ENCODE data around the gene PRKCZ. TPM values are rescaled to one million over a fixed set of nuclear protein-coding genes. Genes with fewer than 3 reads are reported as not detected.

The PRKCZ gene
- total RNA-seq, 1 donor from 2014 or later: 1.3 TPM

DNA sequence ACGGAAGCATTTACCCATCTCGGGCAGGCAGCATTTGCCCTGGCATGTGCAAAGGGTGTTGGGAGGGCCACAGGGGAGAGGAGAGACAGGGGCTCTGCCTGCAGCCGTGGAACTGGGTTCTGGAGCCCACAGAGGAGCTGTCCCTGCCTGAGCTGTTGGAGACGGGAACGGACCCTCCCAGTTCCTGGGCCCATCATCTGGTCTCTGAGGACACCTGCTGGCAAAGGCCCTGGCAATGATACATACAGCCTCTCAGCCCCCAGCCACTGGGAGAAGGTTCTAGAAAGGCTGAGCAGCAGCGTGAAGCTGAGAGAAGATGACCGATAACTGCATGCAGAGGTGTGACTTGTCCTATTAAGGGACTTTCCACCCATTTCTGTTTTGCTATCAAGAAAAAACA is 113.0 kb downstream of the PRKCZ start:
- Histone ChIP-seq H3K27me3 (no peaks in the 10 kb centered on the region), H3K27ac (no peak overlapping the region), H3K36me3 (no peaks in the 10 kb centered on the region), H3K4me3 (no peak overlapping the region), H3K9me3 (no peaks in the 10 kb centered on the region), H3K4me1 (no peaks in the 10 kb centered on the region)
- TF ChIP-seq, protein P1, sequence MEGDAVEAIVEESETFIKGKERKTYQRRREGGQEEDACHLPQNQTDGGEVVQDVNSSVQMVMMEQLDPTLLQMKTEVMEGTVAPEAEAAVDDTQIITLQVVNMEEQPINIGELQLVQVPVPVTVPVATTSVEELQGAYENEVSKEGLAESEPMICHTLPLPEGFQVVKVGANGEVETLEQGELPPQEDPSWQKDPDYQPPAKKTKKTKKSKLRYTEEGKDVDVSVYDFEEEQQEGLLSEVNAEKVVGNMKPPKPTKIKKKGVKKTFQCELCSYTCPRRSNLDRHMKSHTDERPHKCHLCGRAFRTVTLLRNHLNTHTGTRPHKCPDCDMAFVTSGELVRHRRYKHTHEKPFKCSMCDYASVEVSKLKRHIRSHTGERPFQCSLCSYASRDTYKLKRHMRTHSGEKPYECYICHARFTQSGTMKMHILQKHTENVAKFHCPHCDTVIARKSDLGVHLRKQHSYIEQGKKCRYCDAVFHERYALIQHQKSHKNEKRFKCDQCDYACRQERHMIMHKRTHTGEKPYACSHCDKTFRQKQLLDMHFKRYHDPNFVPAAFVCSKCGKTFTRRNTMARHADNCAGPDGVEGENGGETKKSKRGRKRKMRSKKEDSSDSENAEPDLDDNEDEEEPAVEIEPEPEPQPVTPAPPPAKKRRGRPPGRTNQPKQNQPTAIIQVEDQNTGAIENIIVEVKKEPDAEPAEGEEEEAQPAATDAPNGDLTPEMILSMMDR (IDR thresholded peaks at IDR 0.05): no peak
- no peak for DNase-seq (ENCODE audit: low spot score in 2 of 2)
- intact Hi-C loops (cut with DNase I): no loop called here

DNA sequence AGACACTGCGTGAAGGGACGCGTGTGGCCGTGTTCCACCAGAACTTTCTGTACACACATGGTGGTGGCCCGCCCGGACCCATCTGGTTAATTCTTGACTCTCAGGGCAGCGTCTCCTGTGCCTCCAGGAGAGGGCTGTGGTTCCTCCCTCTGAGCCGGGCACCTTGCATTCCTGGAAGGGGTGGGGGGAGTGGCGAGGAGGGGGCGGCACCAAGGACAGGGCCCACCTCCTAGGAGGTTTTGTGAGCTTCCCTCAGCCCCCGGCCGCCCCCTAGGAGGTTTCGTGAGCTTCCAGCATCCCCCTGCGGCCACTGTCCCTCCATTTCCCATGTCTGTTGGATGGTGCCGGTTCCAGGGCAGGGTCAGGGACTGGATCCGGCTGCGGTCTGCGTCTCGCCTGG is 115.4 kb downstream of the PRKCZ start:
- H3K4me3 ChIP-seq: no peak overlapping the region
- H3K27me3 ChIP-seq: no peaks in the 10 kb centered on the region
- H3K36me3 ChIP-seq: no peaks in the 10 kb centered on the region
- no peaks in the 10 kb centered on the region for H3K9me3 ChIP-seq
- intact Hi-C loops (cut with DNase I): no loop called here
- no peaks in the 10 kb centered on the region for H3K4me1 ChIP-seq
- TF ChIP-seq, protein P1 (IDR thresholded peaks at IDR 0.05): no peak
- no peak for DNase-seq (ENCODE audit: low spot score in 2 of 2)
- no peak overlapping the region for H3K27ac ChIP-seq

DNA sequence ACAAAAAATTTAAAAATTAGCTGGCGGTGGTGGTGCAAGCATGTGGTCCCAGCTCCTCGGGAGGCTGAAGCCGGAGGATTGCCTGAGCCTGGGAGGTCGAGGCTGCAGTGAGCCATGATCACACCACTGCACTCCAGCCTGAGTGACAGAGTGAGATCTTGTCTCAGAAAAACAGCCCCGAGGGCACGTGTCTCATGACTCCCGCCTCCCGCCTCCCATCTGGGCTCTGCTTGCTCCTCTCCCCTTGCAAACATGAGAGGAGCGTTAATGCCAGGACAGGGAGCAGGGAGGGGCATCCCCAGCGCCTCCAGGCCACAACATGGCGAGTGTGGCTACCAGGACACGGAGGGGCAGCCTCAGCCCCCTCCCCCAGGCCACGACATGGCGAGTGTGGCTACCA is 116.0 kb downstream of the PRKCZ start:
- Histone ChIP-seq H3K9me3 (no peaks in the 10 kb centered on the region), H3K27ac (no peak overlapping the region), H3K4me3 (no peak overlapping the region), H3K36me3 (no peaks in the 10 kb centered on the region), H3K27me3 (no peaks in the 10 kb centered on the region), H3K4me1 (no peaks in the 10 kb centered on the region)
- TF ChIP-seq, protein P1 (IDR thresholded peaks at IDR 0.05): no peak
- intact Hi-C loops (cut with DNase I): no loop called here
- DNase-seq (ENCODE audit: low spot score in 2 of 2): no peak

DNA sequence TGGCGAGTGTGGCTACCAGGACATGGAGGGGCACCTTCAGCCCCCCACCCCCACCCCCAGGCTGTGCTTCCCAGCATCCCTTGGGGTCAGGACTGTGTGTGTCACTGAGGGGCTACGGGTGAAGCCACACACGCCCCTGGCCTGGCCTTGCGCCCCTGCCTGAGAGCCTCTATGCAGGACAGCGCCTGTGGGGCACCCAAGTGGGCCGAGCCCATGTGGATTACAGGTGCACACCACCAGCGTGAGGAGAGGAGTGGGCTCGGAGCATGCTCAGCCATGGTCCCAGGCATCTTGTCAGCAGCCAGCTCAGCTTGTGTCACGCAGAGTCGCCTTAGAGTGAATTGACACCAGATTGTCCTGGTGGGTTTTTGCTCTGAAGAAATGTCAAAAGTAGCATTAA is 116.5 kb downstream of the PRKCZ start:
- Histone ChIP-seq H3K4me3 (no peak overlapping the region), H3K9me3 (no peaks in the 10 kb centered on the region), H3K27me3 (no peaks in the 10 kb centered on the region), H3K36me3 (no peaks in the 10 kb centered on the region), H3K27ac (no peak overlapping the region), H3K4me1 (no peaks in the 10 kb centered on the region)
- TF ChIP-seq, protein P1 (IDR thresholded peaks at IDR 0.05): no peak
- intact Hi-C loops (cut with DNase I): no loop called here
- DNase-seq (ENCODE audit: low spot score in 2 of 2): no peak

DNA sequence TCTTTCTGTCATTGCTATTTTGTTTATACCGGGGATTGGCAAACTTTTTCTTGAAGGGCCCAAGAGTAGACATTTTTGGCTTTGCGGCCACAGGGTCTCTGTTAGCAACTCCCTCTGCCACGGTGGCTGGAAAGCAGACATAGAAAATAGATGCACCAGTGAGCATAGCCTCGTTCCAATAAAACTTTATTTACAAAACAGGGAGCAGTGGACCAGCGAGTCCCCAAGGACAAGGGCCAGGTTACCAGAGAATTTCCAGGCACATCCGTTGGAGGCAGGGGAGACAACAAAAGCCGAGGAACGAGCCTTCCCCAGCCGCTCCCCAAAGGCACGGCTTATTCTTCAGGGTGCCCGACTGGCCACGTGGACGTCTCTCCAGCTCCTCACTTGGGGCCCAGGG is 117.9 kb downstream of the PRKCZ start:
- H3K4me1 ChIP-seq: no peaks in the 10 kb centered on the region
- TF ChIP-seq, protein P1 (IDR thresholded peaks at IDR 0.05): no peak
- H3K4me3 ChIP-seq: no peak overlapping the region
- H3K27ac ChIP-seq: no peak overlapping the region
- intact Hi-C loops (cut with DNase I): no loop called here
- no peaks in the 10 kb centered on the region for H3K9me3 ChIP-seq
- no peaks in the 10 kb centered on the region for H3K36me3 ChIP-seq
- no peaks in the 10 kb centered on the region for H3K27me3 ChIP-seq
- DNase-seq (ENCODE audit: low spot score in 2 of 2): no peak

DNA sequence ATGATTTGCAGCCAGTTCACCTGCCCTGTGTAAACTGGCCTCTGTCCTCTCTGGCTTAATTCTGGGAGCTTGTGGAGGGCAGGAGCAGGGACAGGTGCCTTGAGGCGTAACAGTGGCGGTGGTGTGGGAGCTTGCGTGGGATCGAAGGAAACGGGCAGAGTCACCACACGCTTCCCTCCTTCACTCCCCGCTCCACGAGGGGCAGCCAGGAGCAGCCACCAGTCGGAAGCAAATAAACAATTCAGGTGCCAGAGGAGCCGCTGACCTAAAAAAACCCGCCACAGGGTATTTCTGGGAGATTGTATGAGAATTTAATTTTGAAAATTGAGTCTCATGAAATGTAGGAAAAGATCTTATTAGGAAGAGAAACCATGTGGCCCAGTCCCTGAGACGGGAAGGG is 118.3 kb downstream of the PRKCZ start:
- TF ChIP-seq, protein P1 (IDR thresholded peaks at IDR 0.05): no peak
- H3K27ac ChIP-seq: no peak overlapping the region
- H3K9me3 ChIP-seq: no peaks in the 10 kb centered on the region
- H3K4me3 ChIP-seq: no peak overlapping the region
- H3K27me3 ChIP-seq: no peaks in the 10 kb centered on the region
- no peaks in the 10 kb centered on the region for H3K36me3 ChIP-seq
- no peaks in the 10 kb centered on the region for H3K4me1 ChIP-seq
- intact Hi-C loops (cut with DNase I): no loop called here
- no peak for DNase-seq (ENCODE audit: low spot score in 2 of 2)

All from ascending aorta (tissue), 2 donors.